HEK293T (cell line): Measurements from ENCODE around the gene CHRD.

Experiments
- BHLHE40 ChIP-seq: fragments of 450-650 bp; IDR thresholded peaks from 2 replicates; pipeline ENCODE4 v1.6.1; 2016; ENCODE audit warnings: mild to moderate bottlenecking, moderate library complexity, borderline replicate concordance
- HDGF ChIP-seq: fragments of 450-650 bp; IDR thresholded peaks from 2 replicates; pipeline ENCODE4 v1.6.1; 2017; ENCODE audit warnings: antibody characterized with exemption, borderline replicate concordance

DNA sequence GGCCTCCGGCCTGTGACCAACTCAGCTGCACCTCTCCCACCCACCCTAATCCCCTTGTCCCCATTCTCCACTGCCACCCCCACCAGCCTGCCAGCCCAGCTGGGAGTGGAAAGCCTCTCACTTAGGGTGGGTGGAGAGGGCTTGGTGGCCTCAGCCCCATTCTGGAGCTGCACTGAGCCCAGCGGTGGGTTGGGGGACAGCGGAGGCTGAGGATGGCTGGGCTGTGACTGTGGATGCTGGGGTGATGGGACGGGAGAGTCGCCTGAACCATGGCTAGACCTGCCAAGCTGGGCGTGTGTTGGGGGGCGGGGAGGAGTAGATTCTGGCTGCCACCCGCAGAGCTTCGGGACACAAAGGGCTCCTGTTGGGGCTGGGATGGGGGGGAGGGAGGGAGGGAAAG, 20.2 kb upstream of the CHRD start:
- TF ChIP-seq BHLHE40, result no peak
- TF ChIP-seq HDGF, result no peak
